ENCODE measurements around the gene CIROP.

Gene CIROP

DNA sequence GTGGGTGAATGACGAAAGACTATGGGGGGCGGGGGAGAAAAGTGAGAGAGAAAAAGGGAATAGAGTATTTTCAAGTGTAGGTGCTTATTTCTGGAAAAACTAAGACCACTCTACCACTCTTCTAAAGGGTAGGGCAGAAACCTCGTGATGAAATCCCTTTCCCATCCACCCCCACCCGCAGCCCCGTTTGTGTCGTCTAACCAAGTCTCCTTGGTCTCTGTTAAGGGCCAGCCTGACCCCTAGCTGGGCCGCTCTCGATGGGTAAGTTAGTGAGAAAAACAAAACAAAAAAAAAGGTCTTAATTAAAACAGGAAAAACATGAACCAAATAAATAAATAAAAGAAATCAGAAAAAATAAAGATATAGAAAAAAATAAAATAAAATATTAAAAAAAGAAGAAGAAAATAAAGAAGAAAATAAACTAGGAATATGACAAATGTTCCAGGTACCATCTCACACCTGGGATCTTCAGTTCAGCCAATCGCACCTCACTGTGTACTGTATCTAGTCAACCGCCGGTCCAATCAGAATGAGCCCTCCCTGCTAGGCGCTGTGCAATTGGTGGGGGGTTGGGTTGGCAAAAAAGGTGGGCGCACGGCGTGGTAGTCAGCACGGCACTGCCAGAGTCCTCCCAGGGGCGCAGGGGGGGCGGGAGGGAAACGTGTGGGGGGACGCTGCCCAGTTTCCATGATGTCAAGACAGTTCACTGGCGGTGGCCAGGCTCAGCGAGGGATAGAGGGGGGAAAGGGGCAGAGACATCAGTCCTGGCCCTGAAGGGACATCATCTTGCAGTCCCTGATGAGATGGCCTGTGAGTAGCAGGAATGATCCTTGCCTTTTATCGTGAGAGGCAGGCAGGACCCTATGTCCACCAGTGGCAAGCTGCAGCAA is 37.7 kb downstream of the CIROP start:
- DNase-seq (ENCODE audit: low spot score) = no peak

DNA sequence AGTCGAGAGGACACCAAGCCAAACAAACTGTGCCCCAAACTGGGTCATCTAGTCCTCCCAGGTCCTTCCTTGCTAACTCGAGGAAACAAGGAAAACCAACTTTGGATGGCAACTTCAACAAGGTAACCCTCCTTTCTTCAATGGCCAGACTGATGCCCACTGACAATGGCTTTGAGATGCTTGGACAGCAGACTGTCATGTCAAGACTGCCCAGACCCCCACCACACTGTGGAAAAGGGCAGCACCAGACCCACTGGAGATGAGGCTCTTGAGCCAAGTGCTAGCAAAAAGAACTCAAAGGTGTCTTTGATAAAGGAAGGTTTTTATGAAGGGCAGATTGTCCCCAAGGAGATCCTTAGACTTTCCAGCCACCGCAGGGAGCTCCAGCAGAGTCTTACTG is 38.4 kb downstream of the CIROP start:
- DNase-seq (ENCODE audit: low spot score) = no peak

DNA sequence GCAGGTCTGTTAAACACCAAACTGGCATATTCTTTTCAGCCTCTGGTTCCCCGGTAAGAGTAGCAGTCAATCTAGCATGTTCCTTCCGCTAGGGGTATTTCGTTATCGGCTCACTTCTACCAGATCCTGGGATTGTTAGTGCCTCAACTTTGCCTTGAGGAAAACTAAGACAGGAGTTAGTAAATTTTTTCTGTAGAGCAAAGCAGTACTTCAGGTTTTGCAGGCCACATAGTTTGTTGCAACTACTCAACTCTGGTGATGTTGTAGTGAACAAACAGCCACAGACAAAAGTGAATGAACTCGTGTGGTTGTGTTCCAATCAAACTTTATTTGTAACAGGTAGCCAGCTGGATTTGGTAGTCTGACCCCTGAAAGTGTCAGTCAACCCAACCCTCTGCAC is 41.2 kb downstream of the CIROP start:
- no peak for DNase-seq (ENCODE audit: low spot score)

DNA sequence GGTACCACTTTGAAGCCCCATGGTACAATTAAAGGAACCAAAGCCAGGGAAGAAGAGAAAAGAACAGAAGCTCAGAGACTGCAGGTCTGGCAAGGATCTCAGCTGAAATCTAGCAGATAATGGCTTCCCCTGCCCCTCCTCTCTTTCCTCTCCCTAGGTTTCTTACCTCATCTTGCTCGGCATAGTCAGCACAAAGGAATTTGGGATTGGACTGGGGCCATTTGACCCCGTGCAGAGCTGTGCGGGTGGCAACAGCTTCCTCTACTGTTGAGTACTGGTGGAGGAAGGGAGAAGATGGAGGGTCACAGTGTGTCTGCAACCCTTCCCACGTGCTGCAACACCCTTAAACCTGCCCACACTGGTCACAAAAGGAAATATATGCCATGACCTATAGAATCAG is 42.8 kb downstream of the CIROP start:
- peak; percentile 60 for DNase-seq (ENCODE audit: low spot score)

DNA sequence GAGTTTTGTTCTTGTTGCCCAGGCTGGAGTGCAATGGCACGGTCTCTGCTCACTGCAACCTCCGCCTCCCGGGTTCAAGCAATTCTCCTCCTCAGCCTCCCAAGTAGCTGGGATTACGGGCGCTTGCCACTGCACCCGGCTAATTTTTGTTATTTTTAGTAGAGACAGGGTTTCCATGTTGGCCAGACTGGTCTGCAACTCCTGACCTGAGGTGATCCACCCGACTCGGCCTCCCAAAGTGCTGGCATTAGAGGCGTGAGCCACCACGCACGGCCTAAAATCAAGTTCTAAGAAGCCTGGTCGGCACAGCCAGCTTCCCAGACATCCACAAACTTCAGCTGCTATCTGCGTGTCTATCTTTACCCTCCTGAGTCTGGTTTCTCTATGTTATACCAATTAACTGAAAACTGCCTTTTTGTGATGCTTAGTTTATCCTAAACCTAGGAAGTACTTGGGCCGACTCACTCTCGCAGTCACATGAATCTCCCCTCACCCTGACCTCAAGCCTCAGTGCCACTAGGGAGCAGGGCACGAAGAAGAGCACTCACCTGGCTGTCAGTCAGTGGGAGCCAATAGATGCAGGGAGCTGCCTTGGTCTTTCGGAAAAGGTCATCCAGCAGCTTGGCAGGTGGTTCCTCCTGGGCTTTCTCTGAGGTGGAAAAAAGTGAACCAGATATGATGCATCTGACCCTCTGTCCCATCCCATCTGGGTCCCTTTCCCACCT is 44.1 kb downstream of the CIROP start:
- DNase-seq (ENCODE audit: low spot score) = no peak

DNA sequence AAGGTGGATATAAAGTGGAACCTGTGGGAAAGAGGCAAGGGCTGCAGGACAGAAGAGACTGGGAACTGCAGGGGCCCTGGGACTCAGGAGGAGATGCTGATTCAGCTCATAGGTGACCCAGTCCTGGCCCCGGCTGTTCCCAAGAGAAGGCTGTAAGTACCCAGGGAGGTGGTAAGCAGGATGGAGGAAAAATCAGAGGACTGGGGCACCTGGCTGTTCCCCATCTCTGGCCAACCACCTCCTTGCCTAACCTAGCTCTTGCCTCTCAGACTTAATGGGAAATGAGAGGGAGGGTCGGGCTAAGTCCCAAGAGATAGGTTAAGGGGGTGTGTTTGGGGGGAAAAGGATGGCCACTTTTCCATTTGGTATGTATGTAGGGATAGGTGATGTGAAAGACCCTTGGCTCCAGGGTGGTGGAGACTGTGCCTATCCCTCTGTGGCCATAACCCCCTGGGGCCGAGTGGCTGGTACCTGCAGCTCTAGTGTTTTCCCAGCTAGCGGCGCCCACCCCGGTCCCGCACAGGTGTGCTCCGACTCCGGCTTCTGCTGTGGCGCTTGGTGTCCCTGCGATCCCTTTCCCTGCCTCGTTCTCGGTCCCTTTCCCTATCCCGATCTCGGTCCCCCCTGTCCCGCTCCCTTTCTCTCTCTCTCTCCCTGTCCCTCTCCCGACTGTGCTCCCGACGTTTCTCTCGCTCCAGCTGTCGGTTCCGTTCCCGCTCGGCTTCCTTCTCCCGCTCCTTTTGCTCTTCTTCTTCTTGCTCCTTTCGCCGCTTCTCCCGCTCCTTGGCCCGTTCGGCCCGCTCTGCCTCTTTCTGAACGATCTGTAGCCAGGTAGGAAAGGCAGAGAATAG is 45.9 kb downstream of the CIROP start:
- no peak for DNase-seq (ENCODE audit: low spot score)

DNA sequence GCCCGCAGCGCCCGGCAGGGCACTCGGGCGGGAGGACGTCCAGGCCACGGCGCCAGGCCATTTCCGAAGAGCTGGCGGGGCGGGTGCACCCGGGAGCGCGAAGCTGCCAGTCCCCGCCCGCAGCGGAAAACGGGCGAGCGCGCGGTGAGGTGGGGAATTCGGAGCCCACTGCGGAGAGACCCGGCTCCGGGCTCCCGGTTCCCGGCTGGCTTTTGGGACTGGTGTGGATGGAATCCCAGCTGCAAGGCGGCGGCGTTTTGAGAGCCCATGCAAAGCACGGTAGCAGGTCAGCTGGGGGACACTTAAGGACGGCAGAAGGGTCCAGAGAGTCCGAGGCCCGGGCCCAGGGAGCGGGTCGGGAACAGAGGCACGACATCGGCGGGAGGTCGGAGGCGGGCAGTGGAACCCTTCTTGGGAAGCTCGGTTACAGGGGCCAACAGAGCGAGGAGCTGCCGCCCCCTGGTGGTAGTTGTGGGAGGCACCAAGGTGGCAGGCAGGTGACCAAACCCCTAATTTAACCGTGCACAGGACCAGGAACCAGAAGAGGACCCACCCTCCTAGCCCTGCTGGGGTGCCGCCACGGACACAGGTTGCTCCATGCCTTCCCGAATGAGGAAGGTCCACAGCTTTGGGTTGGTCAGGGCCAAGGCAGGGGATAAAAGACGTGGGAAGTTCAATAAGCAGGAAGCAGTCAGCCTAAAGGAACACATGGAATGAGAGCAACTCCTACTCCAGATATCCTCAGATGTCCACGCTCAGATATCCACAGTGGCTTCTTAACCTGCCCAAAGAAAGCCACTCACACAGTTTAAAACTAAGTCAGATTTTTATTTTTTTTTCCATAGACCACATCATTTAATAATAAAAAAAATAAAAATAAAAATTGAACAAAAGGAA is 46.8 kb downstream of the CIROP start:
- peak; percentile 83 for DNase-seq (ENCODE audit: low spot score)

DNA sequence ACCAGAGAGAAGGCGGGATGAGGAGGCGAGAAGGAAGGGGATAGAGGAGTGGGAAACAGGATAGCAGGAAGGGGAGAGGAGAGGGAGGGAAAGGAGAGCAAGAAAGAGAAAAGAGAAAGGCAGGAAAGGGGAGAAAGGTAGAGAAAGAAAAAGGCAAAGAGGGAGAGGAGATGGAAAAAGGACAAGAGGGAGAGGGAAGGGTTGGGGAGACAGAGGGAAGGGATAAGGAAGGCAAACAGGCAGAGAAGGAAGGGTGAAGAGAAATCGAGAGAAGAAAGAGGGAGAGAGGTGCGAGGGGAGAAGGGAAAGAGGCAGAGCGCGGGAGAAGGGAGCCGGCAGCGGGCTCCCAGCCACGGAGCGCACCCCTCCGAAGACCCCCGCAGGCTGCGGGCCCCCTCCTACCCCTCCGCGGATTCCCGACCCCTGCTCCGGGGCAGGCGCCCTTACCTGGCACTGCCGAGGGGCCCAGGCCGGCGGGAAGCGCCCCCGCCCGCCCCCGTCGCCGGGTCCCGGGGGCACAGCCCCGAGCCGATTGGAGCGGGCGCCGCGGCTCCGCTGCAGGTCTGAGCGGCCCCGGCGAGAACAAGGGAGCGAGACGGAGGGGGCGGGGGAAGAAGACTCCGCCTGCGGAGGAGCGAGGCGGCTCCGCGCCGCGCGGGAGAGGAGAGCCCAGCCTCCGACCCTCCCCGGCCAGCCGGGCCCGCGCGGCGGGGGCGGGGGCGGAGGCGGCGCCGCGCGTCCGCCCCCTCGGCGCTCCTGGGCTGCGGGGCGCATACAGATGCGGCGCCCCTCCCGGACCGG is 47.6 kb downstream of the CIROP start, which contains the start of gene CDH24:
Gene CDH24 (minus strand): TSS at position 565 of the 801 bp plus-strand sequence. CDS start 1,787 bp downstream, outside the sequence.
- peak; percentile 51 for DNase-seq (ENCODE audit: low spot score)

DNA sequence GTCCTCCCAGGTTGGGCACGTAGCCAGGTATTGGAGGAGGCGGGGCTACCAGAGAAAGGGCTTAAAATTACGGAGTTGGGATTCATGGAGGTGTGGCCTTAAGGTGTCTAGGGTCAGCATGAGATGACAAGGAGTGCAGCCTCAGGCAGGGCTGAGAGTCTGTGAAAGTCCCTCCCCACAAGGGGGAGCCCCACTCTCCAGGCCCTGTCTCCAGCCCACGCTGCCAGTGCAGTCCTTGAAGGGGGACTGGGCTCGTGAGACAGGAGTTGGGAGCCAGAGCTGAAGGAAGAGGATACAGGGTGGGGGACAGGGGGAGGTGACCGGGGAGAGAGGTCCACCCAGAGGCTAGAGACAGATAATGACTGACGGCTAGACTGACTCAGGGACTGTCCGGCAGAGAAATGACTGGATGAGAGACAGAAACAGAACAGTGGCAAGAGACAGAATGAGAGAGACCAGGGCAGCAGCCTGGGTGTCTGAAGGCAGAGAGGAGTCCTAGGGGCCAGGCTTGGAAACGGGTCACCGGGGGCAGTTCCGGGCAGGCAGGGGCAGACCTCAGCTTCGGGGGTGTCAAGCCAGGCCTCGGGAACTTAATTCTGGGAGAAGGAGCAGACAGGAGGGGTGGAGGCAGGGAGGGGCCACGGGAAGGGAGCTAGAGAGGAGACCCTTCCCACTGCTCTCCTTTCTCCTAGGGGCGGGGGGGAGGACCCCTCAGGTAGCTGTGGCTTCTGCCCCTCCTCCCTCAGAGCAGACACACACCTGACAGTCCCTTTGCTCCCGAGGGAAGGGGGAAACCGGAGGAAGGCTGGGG is 48.4 kb downstream of the CIROP start:
- DNase-seq (ENCODE audit: low spot score) = peak; percentile 78

DNA sequence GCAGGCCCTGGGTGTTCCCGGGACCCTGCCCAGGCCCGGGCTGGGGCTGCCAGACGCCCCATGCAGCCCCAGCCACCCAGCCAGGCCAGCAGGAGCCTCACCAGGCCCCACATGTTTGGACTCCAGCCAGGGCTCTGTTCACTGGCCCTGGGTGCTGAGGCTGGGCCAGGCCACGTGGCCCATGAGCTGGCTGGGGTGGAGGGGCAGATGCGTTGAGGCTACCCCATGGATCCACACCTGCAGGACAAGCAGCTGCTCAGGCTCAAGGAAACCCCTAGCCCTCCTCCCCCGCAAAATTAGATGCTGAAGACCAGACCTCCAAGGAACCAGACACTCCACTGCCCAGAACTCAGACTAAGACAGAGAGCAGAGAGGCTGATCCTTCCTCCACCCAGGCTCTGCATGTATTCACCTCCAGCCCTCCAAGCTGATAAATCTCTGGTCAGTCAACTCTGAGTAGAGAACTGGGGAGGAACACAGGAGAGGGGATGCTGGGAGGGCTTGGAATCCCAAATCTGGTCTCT is 49.1 kb downstream of the CIROP start:
- DNase-seq (ENCODE audit: low spot score) = no peak

DNA sequence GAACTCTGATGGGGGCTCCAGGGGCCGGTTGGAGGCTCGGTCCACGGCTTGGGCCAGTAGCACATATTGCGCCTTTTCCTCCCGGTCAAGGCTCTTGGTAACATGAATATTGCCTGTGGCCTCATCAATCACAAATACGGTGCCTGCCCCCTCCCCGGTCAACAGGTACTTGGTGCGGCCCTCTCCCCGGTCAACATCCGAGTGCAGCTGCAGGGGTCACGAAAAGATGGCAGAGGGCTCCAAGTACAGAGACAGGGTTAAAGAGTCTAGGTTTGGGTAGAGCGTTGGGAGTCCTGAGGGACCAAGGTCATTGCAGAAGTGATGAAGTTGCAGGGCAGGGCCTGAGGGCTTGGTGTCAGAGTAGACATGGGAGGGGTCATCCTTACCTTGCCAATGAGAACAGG is 49.6 kb downstream of the CIROP start:
- DNase-seq (ENCODE audit: low spot score) = no peak

DNA sequence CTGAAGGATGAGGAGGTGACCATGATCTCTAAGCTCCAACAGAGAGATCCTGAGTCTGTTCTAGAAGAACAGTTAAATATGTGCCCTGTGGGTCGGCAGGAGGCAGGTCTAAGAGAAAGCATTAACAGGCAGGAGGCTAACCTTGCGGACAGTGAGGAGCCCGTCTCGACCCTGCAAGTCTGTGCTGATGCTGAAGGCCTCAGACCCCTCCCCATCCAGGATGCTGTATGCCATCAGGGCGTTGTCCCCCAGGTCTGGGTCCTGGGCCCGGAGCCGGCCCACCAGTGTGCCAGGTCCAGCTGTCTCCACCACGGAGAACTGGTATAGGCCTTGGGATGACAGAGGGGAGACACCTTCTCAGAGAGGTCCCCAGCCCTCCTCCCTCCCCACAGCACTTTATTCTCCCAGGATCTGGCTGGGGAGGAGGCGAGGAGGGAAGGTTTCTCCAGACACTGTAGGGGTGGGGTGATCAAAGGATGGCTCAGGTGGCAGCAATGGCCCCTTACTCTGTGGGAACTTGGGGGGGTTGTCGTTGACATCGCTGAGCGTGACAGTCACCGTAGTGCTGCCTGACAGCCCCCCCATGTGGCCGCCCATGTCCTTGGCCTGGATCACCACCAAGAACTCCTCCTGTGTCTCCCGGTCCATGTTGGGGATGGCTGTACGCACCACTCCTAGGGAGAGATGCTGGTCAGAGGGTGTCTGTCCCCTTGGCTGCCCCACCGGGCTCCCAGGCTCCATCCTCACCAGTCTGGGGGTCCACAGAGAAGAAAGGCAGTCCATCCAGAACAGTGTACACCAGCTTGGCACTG is 50.6 kb downstream of the CIROP start:
- no peak for DNase-seq (ENCODE audit: low spot score)

DNA sequence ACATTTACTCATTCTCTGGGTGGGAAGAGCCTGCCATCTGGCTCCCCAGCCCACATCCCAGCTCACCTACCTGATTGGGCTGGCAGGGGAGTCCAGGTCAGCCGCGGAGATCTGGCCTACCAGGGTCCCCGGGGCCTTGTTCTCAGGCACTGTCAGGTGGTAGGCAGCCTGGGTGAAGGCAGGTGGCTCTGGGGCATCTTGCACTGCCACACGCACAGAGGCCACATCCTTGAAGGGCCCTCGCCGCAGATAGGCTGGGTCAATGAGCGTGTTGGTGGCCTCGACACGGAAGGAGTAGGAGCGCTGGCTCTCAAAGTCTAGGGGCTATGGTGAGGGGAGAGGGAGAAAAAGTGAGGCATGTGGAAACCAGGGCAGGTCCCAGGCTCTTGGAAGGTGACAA is 51.4 kb downstream of the CIROP start:
- DNase-seq (ENCODE audit: low spot score) = no peak

DNA sequence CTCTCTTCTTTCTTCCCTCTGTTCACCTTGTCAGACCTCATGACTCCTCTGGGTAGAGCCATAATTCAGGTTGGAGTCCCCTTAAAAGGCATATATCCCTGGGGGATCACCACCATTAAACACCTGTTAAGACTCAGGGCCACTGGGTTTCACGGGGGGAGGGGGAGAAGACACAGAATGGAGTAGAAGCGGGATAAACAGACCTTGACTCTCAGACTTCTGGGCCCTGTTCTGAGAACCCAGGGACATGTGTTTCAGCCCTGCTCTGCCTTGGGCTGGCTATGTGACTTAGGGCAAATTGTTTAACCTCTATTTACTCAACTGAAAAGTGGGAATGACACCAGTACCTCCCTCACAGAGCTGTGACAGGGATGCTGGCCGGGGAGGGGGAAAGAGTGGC is 52.1 kb downstream of the CIROP start:
- no peak for DNase-seq (ENCODE audit: low spot score)

DNA sequence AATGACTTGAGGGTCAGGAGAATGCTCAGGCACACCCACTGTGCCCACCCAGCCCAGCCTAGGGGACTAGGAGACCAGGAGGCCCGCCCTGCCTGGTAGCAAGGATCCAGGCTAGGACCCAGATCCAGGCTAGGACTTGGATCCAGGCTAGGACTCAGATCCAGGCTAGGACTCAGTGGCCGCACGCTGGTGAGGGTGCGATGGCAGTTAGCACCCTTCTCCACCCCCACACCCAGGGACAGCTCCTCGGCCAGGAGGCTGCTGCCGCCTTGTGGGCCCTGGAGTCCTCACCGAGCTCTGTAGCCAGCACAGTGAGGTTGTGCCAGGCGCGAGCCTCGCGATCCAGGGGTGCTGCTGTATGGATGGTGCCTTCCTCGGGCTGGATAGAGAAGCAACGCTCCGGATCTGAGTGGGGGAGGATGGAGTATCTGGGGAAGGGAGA is 52.6 kb downstream of the CIROP start:
- no peak for DNase-seq (ENCODE audit: low spot score)

DNA sequence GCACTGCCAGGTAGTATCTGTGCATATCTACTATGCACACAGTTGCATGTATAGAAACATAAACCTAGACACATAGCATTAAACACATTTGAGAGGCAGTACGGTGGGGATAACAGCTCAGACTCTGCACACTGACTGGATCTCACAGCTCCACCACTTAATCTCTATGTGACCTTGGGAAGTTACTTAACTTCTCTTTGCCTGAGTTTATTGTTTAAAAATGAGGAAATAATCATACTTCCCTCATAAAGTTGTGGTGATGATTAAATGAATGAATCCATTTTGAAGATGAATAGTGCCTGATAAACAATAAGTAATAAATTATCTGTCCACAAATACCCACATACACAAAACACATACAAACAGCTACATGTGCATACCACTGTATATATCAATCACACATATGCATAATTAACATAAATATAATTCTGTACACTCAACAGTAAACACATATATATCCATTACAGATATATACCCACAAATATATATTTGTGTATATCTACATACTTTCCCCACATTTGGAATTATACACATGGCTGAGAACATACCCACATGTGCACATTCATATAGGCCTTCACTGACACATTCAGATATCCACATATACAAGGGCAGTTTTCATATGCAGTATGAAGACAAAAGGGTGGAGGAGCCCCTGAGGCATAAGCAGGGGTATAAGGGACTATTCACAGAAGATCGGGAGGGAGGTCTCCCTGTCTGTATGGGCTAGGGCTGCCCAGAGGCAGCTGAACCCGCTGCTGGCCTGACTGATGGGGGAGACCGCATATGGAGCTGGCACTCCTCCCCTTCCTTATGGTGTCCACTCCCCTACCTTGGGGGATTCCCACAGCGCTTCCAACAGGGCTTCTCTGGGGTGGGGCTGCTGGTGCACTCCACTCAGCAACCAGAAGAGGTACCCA is 53.4 kb downstream of the CIROP start:
- no peak for DNase-seq (ENCODE audit: low spot score)

All from SW480 (cell line).